IPS DF 19.7 (cell line): ENCODE data around the gene FGF1.
"Not testable (repeated sequence)": the region's sequence is repeated elsewhere in the genome, so short reads cannot be mapped to it uniquely, and the experiment has no call there.

Source experiments
- DNase-seq: peaks from one replicate; pipeline ENCODE4 v3.0.0-alpha.2; 2013; ENCODE audit warnings: low read depth, low spot score

FGF1 gene

DNA sequence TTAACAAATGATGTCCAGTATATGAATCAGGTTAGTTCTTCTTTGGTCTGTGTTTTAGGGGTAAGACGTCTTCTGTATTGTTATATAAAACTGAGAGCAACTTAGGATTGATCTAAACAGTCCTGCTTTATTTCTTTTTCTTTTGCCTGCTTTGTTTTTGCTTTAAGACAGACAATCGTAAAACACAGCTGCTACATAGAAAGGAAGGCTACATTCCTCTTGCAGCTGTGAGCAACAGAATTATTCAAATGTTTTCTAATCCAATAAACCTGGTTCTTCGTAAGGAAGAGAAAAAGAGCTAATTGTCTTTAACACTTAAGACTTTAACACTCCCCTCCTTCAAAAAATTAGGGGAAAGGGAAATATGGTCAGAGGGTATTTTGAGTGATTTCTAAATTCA lies 14.6 kb downstream of the FGF1 start:
- DNase-seq = no peak

DNA sequence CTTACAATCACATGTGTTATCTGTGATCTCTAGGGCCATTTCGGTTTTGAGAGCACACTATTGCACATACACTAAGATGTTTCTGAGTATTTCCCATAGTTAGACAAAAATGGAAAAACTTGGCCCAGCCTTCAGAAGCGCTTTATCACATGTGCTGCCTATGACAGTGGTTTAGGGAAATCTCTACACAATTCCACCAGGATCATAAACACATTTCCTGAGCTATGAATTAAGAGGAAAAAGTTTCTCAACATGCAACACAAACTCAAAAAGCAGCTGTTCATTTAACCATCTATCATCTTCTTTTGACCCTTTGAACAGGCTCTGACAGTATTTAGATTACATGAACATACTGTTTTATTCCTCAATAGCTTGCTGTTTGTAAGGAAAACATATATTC lies 15.1 kb downstream of the FGF1 start:
- no peak for DNase-seq

GRCh38 chr5:142669477-142669876 lies 16.4 kb downstream of the FGF1 start:
- DNase-seq = no peak

DNA sequence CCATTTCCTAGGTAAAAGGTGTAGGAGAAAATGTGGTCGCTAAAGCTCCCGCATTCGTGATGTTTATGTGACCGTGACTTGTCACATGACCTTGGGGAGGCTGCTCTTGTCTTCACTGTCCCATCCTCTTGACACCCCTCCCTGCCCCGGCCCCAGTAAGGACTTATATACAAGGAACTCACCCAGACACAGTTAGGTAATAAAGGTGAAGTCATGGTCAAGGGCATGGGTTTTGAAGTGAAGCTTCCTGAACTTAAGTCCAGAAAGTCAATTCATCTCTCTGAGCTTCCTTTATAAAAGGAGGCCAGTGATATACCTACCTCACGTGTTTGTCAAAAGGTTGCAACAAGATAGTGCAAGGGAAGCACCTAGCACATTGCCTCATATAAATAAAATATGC lies 17.6 kb downstream of the FGF1 start:
- DNase-seq = no peak

- DNase-seq = no peak
Measured at GRCh38 chr5:142667831-142668230, 18.1 kb downstream of the FGF1 start.

DNA sequence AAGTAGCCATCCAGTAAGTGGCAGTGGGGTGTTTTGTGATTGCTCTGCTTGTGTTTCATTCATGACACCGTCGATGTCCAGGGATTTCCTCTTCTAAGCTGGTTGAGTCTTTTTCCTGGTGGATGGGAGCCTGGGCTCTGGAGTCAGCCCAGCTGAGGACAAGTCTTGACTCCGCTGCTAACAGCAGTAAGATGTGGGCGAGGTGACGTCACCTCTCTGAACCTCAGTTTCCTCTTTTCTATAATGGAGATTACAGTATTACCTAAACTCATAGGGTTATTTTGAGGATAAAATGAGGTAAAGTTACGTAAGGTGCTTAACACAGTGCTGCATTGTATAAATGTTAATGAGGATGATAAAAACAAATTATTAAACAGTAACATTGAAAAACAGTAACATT lies 21.3 kb downstream of the FGF1 start:
- no peak for DNase-seq

GRCh38 chr5:142664067-142664466 lies 21.8 kb downstream of the FGF1 start:
- DNase-seq = no peak

GRCh38 chr5:142663246-142663645 lies 22.6 kb downstream of the FGF1 start:
- no peak for DNase-seq

DNA sequence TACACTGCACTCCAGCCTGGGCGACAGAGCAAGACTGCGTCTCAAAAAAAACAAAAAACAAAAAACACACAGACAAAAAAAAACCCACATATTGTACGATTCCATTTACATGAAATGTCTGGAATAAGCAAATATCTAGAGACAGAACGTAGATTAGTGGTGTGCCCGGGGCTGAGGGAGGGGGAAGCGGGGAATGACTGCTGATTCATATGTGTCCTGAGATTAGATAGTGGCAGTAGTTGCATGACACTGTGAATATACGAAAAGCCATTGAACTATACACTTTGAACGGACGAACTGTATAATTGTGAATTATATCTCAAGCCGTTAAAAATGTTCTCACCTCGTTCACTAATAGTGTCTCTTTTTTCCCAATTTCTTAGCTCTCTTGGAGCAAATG lies 23.9 kb downstream of the FGF1 start:
- DNase-seq = no peak

GRCh38 chr5:142661143-142661542 lies 24.7 kb downstream of the FGF1 start:
- no peak for DNase-seq

- DNase-seq = no peak
Measured at GRCh38 chr5:142660731-142661130, 25.2 kb downstream of the FGF1 start.

GRCh38 chr5:142660196-142660595 lies 25.7 kb downstream of the FGF1 start:
- DNase-seq = no peak

DNA sequence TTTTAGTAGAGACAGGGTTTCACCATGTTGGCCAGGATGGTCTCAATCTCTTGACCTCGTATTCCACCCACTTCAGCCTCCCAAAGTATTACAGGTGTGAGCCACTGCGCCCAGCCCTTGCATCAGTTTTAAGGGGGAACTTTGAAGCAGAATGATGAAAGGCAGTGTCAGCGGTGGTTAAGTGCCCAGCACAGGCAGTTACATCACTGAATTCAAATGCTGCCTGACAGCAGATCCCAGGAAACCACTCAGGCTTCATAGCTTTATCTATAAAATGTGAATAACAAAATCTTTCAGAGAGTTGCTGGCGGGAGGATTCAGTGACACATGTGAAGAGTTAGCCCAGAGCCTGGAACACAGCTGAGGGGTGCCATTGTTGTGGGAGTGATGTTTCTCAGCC lies 26.5 kb downstream of the FGF1 start:
- no peak for DNase-seq

GRCh38 chr5:142658278-142658677 lies 27.6 kb downstream of the FGF1 start:
- no peak for DNase-seq

DNA sequence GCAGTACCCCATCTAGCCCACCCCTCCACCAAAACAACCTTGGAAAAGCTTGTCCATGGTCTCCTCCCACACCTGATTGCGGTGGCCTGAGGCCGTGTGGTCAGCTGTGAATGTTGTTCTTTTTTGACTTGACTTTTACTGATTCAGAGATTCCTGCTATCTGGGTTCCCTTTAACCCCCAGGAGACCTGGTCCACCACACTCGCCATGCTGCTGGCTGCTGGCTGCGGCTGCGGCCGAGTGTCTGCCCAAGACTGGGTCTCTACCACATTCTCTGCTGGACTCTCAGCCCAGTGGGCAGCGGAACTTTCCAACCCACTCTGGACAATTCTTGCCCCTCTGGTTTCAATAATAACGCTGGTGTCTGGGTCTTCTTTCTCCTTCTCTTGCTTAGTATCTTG lies 28.4 kb downstream of the FGF1 start:
- no peak for DNase-seq

- peak; percentile 17 for DNase-seq
Measured at GRCh38 chr5:142655339-142656267, 30.3 kb downstream of the FGF1 start.

GRCh38 chr5:142654578-142655058 lies 31.3 kb downstream of the FGF1 start:
- DNase-seq = no peak

GRCh38 chr5:142653321-142653720 lies 32.6 kb downstream of the FGF1 start:
- no peak for DNase-seq

- DNase-seq = no peak
Measured at GRCh38 chr5:142652563-142652962, 33.3 kb downstream of the FGF1 start.

GRCh38 chr5:142650881-142651280 lies 35.0 kb downstream of the FGF1 start:
- DNase-seq = no peak

GRCh38 chr5:142650060-142650459 lies 35.8 kb downstream of the FGF1 start:
- no peak for DNase-seq

DNA sequence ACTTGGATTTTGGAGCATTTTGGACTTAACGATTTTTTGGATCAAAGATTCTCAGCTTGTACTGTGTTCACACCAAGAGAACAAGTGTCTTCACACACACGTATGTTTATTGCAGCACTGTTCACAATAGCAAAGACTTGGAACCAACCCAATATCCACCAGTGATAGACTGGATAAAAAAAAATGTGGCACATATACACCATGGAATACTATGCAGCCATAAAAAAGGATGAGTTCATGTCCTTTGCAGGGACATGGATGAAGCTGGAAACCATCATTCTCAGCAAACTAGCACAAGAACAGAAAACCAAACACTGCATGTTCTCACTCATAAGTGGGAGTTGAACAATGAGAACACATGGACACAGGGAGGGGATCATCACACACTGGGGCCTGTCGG lies 37.8 kb downstream of the FGF1 start:
- DNase-seq = not testable (repeated sequence)

- DNase-seq = no peak
Measured at GRCh38 chr5:142645456-142645855, 40.4 kb downstream of the FGF1 start.
